ENCODE data around the gene ROPN1L.

ROPN1L gene

GRCh38 chr5:10441083-10441991 is at the start of gene ROPN1L:
TSS of gene ROPN1L (plus strand) at chr5:10441879. CDS start at chr5:10442168, 289 bp downstream.
- DNase-seq (ENCODE audit: low read depth), result peak; percentile 88

- DNase-seq (ENCODE audit: low read depth), result peak; percentile 83
Observed at GRCh38 chr5:10392567-10393328, 48.9 kb upstream of the ROPN1L start.

- DNase-seq (ENCODE audit: low read depth), result peak; percentile 67
Observed at GRCh38 chr5:10393491-10393890, 48.2 kb upstream of the ROPN1L start.

- no peak for DNase-seq (ENCODE audit: low read depth)
Observed at GRCh38 chr5:10396552-10396951, 45.1 kb upstream of the ROPN1L start.

GRCh38 chr5:10399839-10400238 is 41.8 kb upstream of the ROPN1L start:
- DNase-seq (ENCODE audit: low read depth), result no peak

- no peak for DNase-seq (ENCODE audit: low read depth)
Observed at GRCh38 chr5:10400411-10400810, 41.3 kb upstream of the ROPN1L start.

- DNase-seq (ENCODE audit: low read depth), result peak; percentile 55
Observed at GRCh38 chr5:10400831-10401230, 40.8 kb upstream of the ROPN1L start.

GRCh38 chr5:10401498-10401897 is 40.2 kb upstream of the ROPN1L start:
- DNase-seq (ENCODE audit: low read depth), result no peak

- DNase-seq (ENCODE audit: low read depth), result no peak
Observed at GRCh38 chr5:10403829-10404228, 37.9 kb upstream of the ROPN1L start.

- no peak for DNase-seq (ENCODE audit: low read depth)
Observed at GRCh38 chr5:10406651-10407050, 35.0 kb upstream of the ROPN1L start.

GRCh38 chr5:10409504-10409903 is 32.2 kb upstream of the ROPN1L start:
- no peak for DNase-seq (ENCODE audit: low read depth)

- no peak for DNase-seq (ENCODE audit: low read depth)
Observed at GRCh38 chr5:10410662-10411061, 31.0 kb upstream of the ROPN1L start.

- no peak for DNase-seq (ENCODE audit: low read depth)
Observed at GRCh38 chr5:10411336-10411735, 30.3 kb upstream of the ROPN1L start.

- DNase-seq (ENCODE audit: low read depth), result no peak
Observed at GRCh38 chr5:10416868-10417267, 24.8 kb upstream of the ROPN1L start.

- DNase-seq (ENCODE audit: low read depth), result no peak
Observed at GRCh38 chr5:10418654-10419345, 22.9 kb upstream of the ROPN1L start.

- peak; percentile 15 for DNase-seq (ENCODE audit: low read depth)
Observed at GRCh38 chr5:10420468-10420867, 21.2 kb upstream of the ROPN1L start.

- DNase-seq (ENCODE audit: low read depth), result peak; percentile 56
Observed at GRCh38 chr5:10420932-10421331, 20.7 kb upstream of the ROPN1L start.

- no peak for DNase-seq (ENCODE audit: low read depth)
Observed at GRCh38 chr5:10421896-10422691, 19.6 kb upstream of the ROPN1L start.

- no peak for DNase-seq (ENCODE audit: low read depth)
Observed at GRCh38 chr5:10423022-10423421, 18.7 kb upstream of the ROPN1L start.

GRCh38 chr5:10424124-10424731 is 17.5 kb upstream of the ROPN1L start:
- peak; percentile 58 for DNase-seq (ENCODE audit: low read depth)

GRCh38 chr5:10427201-10427600 is 14.5 kb upstream of the ROPN1L start:
- no peak for DNase-seq (ENCODE audit: low read depth)

All from EH (cell line).